ENCODE results near the gene PIGQ.
"Not testable (repeated sequence)": the region's sequence is repeated elsewhere in the genome, so short reads cannot be mapped to it uniquely, and the experiment has no call there.

PIGQ gene

DNA sequence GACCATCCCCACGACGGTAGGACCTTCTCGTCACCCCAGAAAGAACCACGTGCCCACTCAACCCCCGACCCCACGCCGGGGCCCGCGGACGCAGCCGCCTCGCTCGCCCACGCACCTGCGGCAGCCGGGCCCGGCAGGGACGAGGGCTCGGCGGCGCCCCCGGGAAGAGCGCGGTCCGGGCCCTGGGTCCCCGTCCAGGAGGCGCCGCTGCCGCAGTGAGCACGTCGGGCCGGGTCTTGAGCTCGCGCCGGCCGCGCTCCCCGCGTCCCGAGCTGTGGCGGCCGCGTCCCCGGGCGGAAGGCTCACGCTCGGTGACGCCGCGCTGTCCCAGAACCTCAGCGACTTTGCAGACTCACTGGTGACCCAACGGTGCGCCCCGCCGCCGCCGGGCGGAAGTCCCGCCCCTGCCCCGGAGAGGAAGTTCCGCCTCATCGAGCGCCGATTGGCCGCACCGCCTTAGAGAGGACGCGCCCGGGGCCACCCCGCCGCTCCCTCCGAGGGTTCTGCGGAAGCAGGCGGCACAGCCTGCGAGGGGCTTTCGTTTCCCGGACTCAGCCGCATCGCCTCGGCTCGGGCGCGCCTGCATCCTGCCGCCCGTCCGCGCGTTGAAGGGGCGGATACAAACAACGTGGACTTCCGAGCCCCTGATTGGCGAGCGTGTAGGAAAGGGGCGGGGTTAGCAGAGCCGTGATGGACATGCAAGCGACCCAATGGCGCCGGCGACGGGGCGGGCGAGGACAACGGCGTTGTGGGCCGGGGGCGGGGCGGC lies 19.3 kb downstream of the PIGQ start:
- peak; percentile 98 for DNase-seq

DNA sequence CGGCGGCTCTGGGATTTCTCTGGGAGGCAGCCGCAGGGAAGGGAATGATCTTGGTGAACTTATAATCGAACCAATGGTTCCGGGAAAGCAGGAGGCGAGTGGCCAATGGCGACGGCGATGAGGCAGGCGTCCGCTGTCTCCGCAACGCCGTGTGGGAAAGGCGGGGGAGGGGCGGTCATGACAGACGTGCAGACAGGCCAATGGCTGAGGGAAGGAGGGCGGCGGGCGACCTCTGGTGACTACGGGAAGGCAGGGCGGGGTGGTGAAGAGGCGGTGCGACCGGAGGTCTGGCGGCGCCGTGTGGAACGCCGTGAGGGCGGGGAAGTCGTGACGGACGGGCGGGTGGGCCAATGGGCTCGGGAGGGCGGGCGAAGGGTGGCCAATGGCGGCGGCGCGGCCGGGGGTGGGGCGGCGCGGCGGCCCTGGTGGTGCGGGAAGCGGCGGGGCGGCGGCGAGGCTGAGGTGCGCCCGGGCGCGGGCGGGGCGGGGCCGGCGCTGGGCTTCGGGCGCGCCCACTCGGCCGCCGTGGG lies 20.0 kb downstream of the PIGQ start, which contains the start of gene RAB40C:
Gene RAB40C (plus strand): TSS at position 409 of the 530 bp plus-strand sequence. CDS start 226 bp downstream, outside the sequence.
- DNase-seq, result peak; percentile 99

DNA sequence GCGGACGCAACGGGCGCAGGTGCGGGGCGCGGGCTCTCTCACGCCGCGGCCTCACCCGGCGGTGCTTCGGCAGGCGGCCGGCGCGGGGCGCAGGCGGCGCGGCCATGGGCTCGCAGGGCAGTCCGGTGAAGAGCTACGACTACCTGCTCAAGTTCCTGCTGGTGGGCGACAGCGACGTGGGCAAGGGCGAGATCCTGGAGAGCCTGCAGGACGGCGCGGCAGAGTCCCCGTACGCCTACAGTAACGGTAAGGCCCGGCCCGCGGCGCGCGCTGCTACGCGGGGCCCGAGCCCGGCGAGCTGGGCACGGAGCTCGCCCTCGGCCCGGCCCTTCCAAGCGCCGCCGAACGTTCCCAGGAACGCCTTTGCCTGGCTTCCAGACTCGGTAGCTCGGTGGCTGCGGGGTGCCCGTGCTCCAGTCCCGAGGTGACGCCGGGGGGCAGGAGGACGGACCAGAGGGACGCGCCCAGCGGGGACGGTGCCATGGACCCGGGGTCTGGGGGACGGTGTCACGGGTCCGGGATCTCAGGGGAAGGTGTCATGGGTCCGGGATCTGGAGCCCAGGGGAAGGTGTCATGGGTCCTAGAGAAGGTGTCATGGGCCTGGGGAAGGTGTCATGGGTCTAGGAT lies 20.5 kb downstream of the PIGQ start:
- no peak for DNase-seq

DNA sequence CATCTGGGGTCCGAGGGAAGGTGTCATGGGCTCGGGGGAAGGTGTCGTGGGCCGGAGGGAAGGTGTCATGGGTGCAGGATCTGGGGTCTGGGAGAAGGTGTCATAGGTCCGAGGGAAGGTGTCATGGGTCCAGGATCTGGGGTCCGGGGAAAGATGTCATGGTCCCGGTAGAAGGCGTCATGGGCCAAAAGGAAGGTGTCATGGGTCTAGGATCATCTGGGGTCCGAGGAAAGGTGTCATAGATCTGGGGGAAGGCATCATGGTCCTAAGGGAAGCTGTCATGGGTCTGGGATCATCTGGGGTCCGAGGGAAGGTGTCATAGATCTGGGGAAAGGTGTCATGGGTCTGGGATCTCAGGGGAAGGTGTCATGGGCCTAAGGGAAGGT lies 21.0 kb downstream of the PIGQ start:
- DNase-seq, result no peak

DNA sequence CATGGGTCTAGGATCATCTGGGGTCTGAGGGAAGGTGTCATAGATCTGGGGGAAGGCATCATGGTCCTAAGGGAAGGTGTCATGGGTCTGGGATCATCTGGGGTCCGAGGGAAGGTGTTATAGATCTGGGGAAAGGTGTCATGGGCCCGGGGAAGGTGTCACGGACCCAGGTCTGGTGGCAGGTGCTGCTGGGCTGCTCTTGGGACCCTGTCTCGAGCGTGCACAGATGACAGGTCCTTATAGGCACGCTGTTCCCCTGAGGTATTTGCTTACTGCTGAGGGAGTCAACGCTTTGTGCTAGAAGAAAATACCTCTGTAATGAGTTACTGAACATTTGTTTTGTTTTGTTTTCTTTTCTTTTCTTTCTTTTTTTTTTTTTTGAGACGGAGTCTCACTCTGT lies 21.5 kb downstream of the PIGQ start:
- no peak for DNase-seq

DNA sequence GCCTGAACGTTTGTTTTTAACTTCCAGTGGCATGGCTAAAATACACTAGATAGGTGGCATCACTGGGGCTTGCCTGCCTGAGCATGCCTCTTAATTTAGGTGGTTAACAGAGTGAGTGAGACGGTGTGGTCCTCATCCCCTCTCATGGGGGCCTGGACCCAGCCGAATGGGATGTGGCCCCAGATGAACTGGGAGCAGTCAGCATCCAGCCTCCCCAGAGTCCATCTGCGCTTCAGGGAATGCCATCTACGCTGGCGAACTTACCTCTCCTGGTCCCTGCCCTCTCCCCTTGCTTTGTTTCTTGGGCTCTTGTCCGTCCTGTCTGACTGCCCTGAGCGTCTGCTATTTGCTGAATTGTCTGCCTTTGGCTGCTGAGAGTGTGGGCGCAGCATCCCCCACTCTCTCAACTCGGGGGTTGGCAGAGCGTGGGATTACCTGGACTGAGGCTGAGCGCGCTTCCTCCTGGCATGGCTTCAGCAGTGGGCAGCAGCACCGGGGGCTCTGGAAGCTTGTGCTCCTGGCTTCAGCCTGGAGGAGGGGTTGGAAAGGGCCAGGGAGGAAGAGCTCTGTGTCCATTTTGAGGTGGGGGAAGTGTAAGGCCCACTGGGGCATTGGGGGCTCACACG lies 22.2 kb downstream of the PIGQ start:
- no peak for DNase-seq

DNA sequence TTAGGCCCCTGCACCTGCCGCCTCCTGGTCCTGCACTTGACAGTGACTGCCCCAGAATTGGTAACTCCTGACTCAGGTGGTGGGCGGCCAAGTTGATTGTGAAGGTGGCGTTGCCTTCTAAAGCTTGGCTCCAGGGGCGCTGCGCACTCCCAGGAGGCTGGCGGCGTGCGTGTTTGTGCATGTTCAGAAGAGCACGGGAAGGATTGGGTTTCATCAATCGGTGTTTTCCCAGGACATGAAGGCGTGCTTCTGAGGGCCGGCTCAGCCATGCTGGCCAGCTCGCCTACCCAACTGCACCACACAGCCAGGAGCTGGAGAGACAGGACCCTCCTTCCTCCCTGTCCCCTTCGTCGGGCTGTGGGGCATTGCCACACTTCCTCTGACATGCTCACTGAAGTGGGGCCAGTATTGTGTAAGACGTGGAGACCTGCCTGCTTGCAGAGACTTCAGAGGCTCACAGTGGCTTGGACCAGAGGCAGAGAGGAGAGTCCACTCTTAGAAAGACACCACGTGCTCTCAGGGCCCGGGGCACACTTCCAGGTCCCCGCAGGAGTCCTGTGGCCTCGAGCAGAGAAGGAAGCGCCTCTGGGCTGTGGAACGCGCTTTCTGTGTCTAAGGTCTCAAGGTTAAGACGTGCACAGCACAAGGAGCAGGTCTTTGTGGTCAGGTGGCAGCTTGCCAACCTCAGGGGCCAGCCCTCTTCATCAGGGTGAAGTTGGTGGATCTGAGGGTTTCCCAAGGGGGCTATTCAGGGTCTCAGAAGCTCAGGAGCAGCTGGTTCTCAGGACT lies 22.9 kb downstream of the PIGQ start:
- no peak for DNase-seq

DNA sequence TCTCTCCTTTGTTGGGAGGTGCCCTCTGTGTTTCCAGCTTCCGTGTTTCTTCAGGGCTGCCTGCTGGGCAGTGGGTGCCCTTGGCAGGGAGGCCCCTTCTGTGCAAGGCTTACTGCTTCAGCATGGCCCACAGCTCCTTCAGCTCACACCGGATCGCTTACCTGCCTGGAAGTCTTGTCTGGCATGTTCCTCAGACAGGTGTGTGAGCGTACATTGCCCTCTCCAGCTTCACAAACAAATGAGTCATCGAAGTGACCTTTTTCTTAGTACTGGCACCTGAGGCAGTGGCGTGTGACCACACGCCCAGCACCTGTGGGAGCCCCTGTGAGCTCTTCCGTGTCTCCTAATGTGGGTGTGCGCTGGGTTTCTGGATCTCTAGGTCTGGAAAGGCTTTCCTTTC lies 23.6 kb downstream of the PIGQ start:
- no peak for DNase-seq

DNA sequence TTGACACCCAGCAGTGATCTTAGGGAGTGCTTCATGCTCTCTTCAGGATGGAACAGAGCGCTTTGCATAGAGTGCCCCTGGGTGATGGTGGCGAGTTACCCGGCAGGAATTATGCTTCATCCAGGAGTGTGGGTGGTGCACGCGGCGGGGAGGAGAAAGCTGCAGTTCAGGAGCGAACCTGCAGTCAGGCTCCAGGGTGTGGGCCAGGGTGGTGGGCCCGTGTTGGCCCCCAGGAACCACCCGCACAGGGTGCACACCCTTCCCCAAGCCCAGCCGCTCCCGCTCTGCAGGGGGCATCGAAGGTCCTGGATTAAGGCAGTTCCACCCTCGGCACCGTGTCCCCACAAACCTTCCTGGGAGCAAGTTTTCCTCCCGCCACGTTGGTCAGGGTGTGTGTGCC lies 24.0 kb downstream of the PIGQ start:
- no peak for DNase-seq

DNA sequence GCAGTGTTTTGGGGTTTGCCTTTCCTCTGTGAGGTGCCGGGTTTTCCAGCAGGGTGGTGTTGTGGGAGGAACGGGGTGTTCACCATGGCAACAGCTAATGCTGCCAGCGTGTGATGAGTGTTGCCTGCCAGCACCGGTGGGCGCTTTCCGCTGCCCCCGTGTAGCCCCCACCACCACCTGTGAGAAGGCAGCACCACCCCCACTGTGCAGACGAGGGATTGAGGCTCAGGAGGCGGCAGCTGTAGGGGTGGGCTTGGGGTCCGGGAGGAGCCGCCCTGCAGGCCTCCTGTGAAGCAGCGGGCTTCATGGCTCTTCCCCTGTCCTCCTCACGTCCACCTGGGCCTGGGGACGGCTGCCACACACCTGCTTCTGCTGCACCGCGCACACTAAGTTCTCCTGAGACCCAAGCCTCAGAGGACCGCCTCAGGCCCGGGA lies 25.3 kb downstream of the PIGQ start:
- no peak for DNase-seq

DNA sequence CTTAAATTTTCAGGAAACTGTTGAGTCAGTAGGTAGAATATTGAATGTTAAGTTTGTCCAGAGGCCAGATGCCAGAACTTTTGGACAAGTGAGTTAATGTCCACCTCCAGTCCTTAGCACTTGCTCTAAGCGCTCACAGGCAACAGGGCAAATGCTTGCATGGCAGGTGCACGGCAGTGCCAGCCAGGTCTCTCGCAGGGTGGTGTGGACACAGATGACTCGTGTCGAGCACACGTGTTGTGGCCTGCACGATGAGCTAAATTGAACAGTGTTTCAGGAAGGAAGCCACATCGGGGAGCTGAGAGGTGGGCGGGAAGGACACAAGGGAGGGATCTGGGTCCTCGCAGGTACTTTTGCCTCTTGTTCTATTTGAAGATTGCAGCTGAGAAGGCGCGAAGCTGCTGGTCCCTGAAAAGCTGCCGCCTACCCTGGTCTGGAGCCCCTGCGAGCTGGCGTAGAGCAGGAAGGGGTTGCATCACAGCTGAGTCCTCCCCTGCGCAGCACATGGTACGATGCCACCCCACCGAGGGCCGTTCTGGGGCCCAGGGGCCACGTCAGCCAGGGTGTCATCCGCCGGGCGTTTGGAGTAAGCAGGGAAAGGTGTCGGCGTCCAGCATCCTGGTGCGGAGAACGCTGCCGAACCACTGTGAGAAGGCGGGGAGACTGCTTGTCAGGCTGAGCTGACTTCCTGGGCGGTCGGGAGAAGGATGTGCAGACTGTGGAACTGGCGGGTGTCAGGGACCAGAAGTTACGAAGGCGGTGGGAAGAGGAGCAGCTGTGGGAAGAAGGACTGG lies 26.4 kb downstream of the PIGQ start:
- DNase-seq, result no peak

DNA sequence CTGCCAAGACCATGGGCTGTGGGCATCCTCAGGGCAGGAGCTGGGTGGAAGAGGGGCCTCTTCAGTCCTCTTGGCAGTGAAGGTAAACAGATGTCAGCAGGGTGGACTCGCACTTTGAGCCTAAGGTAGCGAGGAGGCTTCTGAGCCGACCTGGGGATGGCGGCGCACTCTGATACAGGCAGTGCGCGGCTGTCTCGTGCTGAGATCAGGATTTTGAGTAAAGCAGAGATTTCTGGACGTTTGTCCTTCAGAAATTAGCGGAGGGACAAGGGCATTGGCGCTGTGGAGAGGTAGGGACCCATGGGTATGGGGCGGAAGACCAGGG lies 26.9 kb downstream of the PIGQ start:
- no peak for DNase-seq

DNA sequence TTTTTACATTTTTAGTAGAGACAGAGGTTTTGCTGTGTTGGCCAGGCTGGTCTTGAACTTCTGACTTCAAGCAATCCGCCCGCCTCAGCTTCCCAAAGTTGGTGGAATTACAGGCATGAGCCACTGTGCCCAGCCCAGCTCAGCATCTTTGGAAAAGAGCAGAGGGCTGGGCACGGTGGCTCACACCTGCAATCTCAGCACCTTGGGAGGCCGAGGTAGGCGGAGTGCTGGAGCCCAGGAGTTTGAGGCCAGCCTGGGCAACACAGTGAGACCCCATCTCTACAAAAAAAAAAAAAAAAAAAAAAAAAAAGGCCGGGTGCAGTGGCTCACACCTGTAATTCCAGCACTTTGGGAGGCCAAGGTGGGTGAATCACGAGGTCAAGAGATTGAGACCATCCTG lies 27.9 kb downstream of the PIGQ start:
- DNase-seq, result not testable (repeated sequence)

DNA sequence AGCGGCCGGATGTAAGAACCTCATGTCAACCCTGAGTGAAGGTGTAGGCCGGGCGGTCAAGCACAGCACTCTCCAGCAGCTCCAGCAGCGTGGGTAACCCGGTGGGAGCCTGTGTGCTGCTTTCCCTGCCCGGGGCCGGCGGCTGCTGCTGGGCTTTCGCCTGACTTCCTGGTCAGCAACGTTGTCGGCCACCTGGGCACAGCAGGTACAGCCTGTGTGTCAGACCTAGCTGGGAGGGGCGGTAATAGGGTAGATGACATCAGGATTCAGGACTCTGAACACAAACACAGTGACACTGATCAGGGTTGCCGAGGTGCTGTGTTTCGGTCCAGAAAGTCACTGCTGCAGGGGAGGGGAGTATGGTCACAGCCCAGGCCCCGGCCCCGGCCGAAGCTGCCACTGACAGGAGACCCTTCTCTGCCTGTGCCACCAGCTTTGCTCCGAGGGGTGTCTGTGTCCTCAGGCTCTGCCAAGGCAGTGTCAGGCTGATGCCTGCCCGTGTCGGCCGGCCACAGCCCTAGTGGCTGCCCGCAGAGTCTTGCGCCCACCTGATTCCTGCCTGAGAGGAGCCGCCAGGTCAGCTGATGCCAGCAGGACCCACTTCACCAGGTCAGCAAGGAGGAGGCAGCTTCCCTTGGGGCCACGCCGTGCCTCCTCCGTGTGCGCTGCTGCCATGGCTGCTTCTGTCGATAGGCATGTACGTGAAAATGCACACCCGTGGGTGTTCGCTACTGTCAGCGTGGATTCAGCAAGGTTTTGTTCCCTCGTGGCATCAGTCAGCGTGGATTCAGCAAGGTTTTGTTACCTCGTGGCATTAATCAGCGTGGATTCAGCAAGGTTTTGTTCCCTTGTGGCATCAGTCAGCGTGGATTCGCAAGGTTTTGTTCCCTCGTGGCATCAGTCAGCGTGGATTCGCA lies 29.3 kb downstream of the PIGQ start:
- no peak for DNase-seq

DNA sequence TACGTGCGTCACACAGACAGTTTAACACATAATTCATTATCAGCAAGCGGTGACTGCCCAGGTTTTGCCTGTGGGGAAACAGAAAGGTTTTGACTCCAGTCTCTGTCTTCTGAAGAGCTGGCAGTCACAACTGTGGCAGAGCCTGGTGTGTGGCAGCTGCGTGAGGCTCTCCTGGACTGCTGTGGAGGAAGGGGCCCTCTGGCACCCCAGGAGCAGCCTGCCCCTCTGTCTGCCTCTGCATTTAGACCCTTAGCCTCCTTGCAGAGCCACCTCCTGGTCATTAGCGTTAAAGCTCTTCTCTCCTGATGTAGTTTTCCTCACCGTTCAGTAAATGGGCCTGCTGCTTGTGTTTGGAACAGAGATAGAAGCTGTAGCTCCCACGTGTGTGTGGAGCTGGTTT lies 31.0 kb downstream of the PIGQ start:
- DNase-seq, result no peak

DNA sequence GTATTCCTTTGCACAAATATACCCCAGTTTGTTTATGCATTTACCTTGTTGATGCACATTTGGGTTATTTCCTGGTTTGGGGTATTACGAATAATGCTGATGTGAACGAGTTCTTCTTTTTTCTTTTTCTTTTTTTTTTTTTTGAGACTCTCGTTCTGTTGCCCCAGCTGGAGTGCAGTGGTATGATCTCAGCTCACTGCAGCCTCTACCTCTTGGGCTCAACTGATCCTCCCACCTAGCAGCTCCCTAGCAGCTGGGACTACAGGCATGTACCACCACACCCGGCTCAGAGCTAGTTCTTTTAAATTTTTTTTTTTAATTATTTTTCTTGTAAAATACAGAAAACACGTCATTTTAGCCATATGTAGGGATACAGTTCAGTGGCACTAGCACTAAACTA lies 34.2 kb downstream of the PIGQ start:
- no peak for DNase-seq

DNA sequence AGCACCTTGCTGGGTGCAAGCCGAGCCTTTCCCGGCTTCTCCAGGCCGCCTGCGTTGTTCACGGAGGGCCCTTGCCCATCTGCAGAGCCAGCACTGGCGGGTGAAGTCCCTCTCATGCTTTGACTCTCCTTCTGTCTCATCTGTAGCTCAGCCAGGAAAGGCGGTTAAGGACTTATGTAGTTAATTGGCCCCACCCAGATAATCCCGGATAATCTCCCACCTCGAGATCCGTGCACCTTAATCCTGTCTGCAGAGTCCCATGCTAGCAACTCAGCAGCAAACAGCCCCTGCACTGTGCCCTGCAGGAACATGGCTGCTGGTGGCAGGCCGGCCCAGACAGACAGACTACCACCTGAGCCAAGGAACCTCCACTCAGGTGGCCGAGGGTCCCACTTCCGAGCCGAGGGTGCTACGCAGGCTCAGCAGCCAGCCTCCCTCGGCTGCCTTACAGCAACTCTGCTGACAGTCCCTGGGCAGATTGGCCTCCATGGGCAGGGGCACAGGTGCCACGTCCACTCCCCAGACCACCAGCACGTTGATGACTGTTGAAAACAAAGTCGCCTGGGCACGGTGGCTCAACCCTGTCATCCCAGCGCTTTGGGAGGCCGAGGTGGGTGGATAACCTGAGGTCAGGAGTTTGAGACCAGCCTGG lies 37.0 kb downstream of the PIGQ start:
- DNase-seq, result no peak

DNA sequence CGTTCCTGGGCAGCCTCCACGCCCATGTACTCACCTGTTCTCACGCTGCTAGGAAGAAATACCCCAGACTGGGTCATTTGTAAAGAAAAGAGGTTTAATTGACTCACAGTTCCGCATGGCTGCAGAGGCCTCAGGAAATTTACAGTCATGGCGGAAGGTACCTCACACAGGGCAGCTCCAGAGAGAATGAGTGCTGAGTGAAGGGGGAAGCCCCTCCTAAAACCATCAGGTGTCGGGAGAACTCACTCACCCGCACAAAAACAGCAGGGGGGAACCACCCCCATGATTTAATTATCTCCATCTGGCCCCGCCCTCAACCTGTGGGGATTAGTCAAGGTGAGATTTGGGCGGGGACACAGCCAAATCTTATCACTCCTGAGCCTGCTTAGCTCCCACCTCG lies 38.3 kb downstream of the PIGQ start:
- DNase-seq, result no peak

DNA sequence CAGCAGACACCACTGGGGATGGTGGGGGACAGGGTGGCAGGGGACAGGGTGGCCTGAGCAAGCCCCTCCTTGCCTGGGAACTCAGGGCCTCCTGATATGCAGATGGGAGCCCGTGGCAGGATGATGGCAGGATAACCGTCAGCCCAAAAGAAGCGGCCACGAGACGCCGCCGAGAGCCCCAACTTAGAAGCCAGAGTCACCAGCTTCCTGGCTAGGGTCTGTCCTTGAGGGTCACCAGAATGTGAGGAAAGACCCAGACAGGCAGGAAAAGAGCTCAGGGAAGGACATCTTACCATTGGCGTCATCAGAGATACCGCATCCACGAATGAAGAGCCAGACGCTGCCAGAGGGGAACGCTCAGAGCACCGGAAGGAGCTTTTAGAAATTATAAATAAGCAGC lies 39.5 kb downstream of the PIGQ start:
- no peak for DNase-seq

DNA sequence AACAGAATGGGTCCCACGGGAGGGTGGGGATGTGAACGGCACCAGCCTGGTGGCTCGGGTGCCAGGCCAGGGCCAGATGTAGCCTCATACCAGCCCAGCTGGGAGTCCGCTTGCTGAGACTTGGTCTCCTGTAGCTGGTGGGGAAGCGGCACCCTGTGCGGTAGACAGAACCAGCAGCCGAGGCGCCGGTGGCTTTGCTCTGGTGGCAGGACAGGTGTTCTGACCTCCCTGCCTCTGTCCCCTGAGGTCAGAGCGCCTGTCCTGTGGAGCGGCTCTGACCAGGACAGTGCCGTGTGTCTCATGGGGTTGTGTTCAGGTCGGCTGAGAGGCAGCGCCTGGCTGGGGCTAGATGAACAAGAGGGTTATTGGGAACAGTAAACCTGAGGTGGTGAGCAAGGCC lies 40.2 kb downstream of the PIGQ start:
- no peak for DNase-seq
